HCT116 (cell line): Measurements from ENCODE around the gene KCNH5. TPM values are rescaled to one million over a fixed set of nuclear protein-coding genes. Genes with fewer than 3 reads are reported as not detected.

Source experiments
- ATAC-seq: fragments of 200-7000 bp; cut with Tn5 transposase; 2 replicates; pipeline ENCODE4 v1.9.1; 2020; ENCODE audit warnings: mild to moderate bottlenecking, moderate library complexity
- BruUV-seq: library from RNA; stranded (reverse); fragments of 400-500 nt; replicated peaks from 2 replicates; lab custom pipeline; 2021; lab: Mats Ljungman, UMichigan
- CTCF ChIA-PET: fragments of 300-600 bp; sonication (Branson Sonifier 250); formaldehyde crosslinking; loops from one replicate; lab custom pipeline; 2021; ENCODE audit warnings: antibody characterized with exemption; lab: Charles Lee
- POLR2A ChIA-PET: fragments of 300-600, 350-600 bp; sonication (Branson Sonifier 250); formaldehyde crosslinking; loops from one replicate; lab custom pipeline; 2021; ENCODE audit warnings: antibody characterized with exemption; lab: Charles Lee
- RAD21 ChIA-PET, 2 experiments: fragments of 300-600 bp; sonication (Branson Sonifier 250); formaldehyde crosslinking; loops; one replicate each; lab custom pipeline; 2023; ENCODE audit warnings: low total read pairs in 2 of 2; ENCODE audit not compliant: uncharacterized antibody in 2 of 2, unreplicated experiment in 2 of 2, low non-redundant PET in 1 of 2; lab: Charles Lee
- DNase-seq: peaks from one replicate; pipeline ENCODE4 v3.0.0-alpha.2; 2010; ENCODE audit warnings: low read depth, low spot score
- H2AFZ ChIP-seq: fragments of 200-600 bp; shearing (Covaris generic), sonication (generic); 2 replicates; pipeline ENCODE4 v1.6.1; 2017; ENCODE audit warnings: low read depth, mixed run types, mixed read lengths, antibody characterized with exemption, low read length; ENCODE audit not compliant: poor library complexity, severe bottlenecking
- H3K27ac ChIP-seq: 2 replicates; pipeline ENCODE4 v1.5.1; 2012; ENCODE audit warnings: low read depth, low read length
- H3K27me3 ChIP-seq: fragments of 200-600 bp; sonication (generic); 2 replicates; pipeline ENCODE4 v1.6.1; 2016; ENCODE audit warnings: mixed run types, low read length, mixed read lengths; ENCODE audit not compliant: insufficient read depth
- H3K36me3 ChIP-seq, 2 experiments: fragments of 200-500 bp in 1 of 2; fragments of 200-600 bp in 1 of 2; sonication (Bioruptor generic) in 1 of 2; sonication (generic) in 1 of 2; 2 replicates each; pipeline versions ENCODE4 v1.5.1 to v1.6.1; 2014 to 2016; ENCODE audit warnings: low read length in 2 of 2, inconsistent platforms in 1 of 2, mixed read lengths in 1 of 2, mixed run types in 1 of 2; ENCODE audit not compliant: insufficient read depth in 2 of 2, control insufficient read depth in 1 of 2
- H3K4me1 ChIP-seq, 2 experiments: fragments of 200-600 bp in 1 of 2; sonication (generic) in 1 of 2; 2 replicates each; pipeline versions ENCODE4 v1.5.1 to v1.6.1; 2012 to 2017; ENCODE audit warnings: low read length in 2 of 2, inconsistent platforms in 1 of 2, mild to moderate bottlenecking in 1 of 2, mixed read lengths in 1 of 2, mixed run types in 1 of 2, moderate library complexity in 1 of 2; ENCODE audit not compliant: insufficient read depth in 2 of 2, control insufficient read depth in 1 of 2
- H3K4me2 ChIP-seq: fragments of 200-600 bp; sonication (generic); 2 replicates; pipeline ENCODE4 v1.6.1; 2017; ENCODE audit warnings: mixed run types, low read length, mixed read lengths
- H3K4me3 ChIP-seq, 2 experiments: fragments of 200-600 bp in 1 of 2; sonication (generic) in 1 of 2; replicated peaks in 1 of 2; 2 replicates each; pipeline ENCODE4 v1.5.1; 2011 to 2016; ENCODE audit warnings: low read length in 2 of 2, control low read depth in 1 of 2, low read depth in 1 of 2, mild to moderate bottlenecking in 1 of 2, mixed read lengths in 1 of 2, mixed run types in 1 of 2
- H3K79me2 ChIP-seq: fragments of 200-600 bp; sonication (generic); 2 replicates; pipeline ENCODE4 v1.6.1; 2017; ENCODE audit warnings: mild to moderate bottlenecking, mixed run types, low read length, moderate library complexity, mixed read lengths; ENCODE audit not compliant: insufficient read depth
- H3K9ac ChIP-seq: fragments of 200-600 bp; sonication (generic); 2 replicates; pipeline ENCODE4 v1.6.1; 2016; ENCODE audit warnings: low read length, mixed read lengths
- H3K9me2 ChIP-seq: fragments of 200-600 bp; sonication (generic), shearing (Covaris generic); 2 replicates; pipeline ENCODE4 v1.6.1; 2017; ENCODE audit warnings: mixed run types, mild to moderate bottlenecking, moderate library complexity; ENCODE audit not compliant: insufficient read depth
- H3K9me3 ChIP-seq, 2 experiments: fragments of 200-500 bp in 1 of 2; fragments of 200-600 bp in 1 of 2; sonication (Bioruptor generic) in 1 of 2; sonication (generic) in 1 of 2; 2 replicates each; pipeline ENCODE4 v1.6.1; 2014 to 2017; ENCODE audit warnings: low read length in 2 of 2, mixed read lengths in 2 of 2, inconsistent platforms in 1 of 2, low read depth in 1 of 2, mild to moderate bottlenecking in 1 of 2, mixed run types in 1 of 2, moderate library complexity in 1 of 2; ENCODE audit not compliant: control insufficient read depth in 1 of 2, insufficient read depth in 1 of 2
- H4K20me1 ChIP-seq: fragments of 200-600 bp; sonication (generic), shearing (Covaris generic); 2 replicates; pipeline ENCODE4 v1.6.1; 2017; ENCODE audit warnings: mixed run types, mild to moderate bottlenecking, moderate library complexity; ENCODE audit not compliant: insufficient read depth
- ATF3 ChIP-seq: IDR thresholded peaks from 2 replicates; pipeline ENCODE4 v1.6.1; 2012
- CEBPB ChIP-seq: IDR thresholded peaks from 2 replicates; pipeline ENCODE4 v1.6.1; 2012; ENCODE audit warnings: low read depth
- EZH2 ChIP-seq: fragments of 200-600 bp; sonication (generic); IDR thresholded peaks from 2 replicates; pipeline ENCODE4 v1.6.1; 2017; ENCODE audit warnings: antibody characterized with exemption, mixed run types
- EZH2phosphoT487 ChIP-seq: fragments of 200-600 bp; IDR thresholded peaks from 2 replicates; pipeline ENCODE4 v1.6.1; 2018; ENCODE audit warnings: antibody characterized with exemption, borderline replicate concordance
- FOSL1 ChIP-seq: IDR thresholded peaks from 2 replicates; pipeline ENCODE4 v1.6.1; 2012; ENCODE audit warnings: low read depth
- JUND ChIP-seq: IDR thresholded peaks from 2 replicates; pipeline ENCODE4 v1.6.1; 2012
- POLR2A ChIP-seq: IDR thresholded peaks from 2 replicates; pipeline ENCODE4 v1.7.0; 2011; ENCODE audit warnings: borderline replicate concordance; ENCODE audit not compliant: insufficient read depth, insufficient read length; ENCODE audit errors: extremely low read depth
- POLR2AphosphoS5 ChIP-seq: IDR thresholded peaks from 2 replicates; pipeline ENCODE4 v1.6.1; 2011; ENCODE audit warnings: mild to moderate bottlenecking, low read depth, low read length, moderate library complexity
- RAD21 ChIP-seq: IDR thresholded peaks from 2 replicates; pipeline ENCODE4 v1.6.1; 2012; ENCODE audit warnings: low read depth, mild to moderate bottlenecking
- SIN3A ChIP-seq: IDR thresholded peaks from 2 replicates; pipeline ENCODE4 v1.6.1; 2012; ENCODE audit warnings: low read depth
- SP1 ChIP-seq: IDR thresholded peaks from 2 replicates; pipeline ENCODE4 v1.6.1; 2012; ENCODE audit warnings: low read depth
- SRF ChIP-seq: IDR thresholded peaks from 2 replicates; pipeline ENCODE4 v1.6.1; 2012; ENCODE audit warnings: low read depth
- YY1 ChIP-seq: IDR thresholded peaks from 2 replicates; pipeline ENCODE4 v1.6.1; 2011; ENCODE audit warnings: low read length, low read depth, moderate library complexity, mild to moderate bottlenecking; ENCODE audit not compliant: insufficient replicate concordance; ENCODE audit errors: extremely low read depth
- ZFX ChIP-seq: fragments of 450-650 bp; IDR thresholded peaks from 2 replicates; pipeline ENCODE4 v1.6.1; 2017
- ZNF274 ChIP-seq: fragments of 200-500 bp; sonication (Bioruptor generic); IDR thresholded peaks from 2 replicates; pipeline ENCODE4 v1.6.1; 2014; ENCODE audit warnings: mild to moderate bottlenecking, low read depth, low read length, inconsistent platforms
- intact Hi-C: fragments of 100-400 bp; cut with micrococcal nuclease; formaldehyde crosslinking; loops from 2 replicates; pipeline ENCODE4 v1.10.0; 2022
- total RNA-seq: library from RNA; stranded (reverse); gene quantifications from one replicate; pipeline ENCODE4 v1.2.1, GENCODE V29; 2021; ENCODE audit not compliant: unreplicated experiment
- TF ChIP-seq, protein P1 (sequence below): IDR thresholded peaks from 2 replicates; pipeline ENCODE4 v1.6.1; 2012; ENCODE audit warnings: low read depth

The KCNH5 gene
- total RNA-seq, 1 experiment from 2014 or later: not detected

DNA sequence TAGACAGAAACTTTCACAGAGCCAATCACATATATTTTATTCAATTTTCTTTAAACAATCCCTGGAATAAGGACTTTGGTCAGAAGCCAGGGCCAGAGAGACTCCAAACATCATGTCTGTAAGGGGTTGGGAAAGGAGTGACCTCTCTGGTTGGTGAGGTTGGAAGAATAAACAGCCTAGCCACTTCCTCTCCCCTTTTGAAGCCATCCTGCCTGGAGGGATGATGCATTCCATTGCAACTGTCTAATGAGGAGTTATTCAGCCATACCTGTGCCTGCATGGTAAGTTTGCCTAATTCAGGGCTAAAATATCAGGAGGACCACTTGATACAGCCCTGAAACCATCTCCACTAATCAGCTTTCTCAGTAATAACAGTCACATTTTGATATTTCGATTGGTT, 299.8 kb downstream of the KCNH5 start:
- no peak for DNase-seq
- intact Hi-C loops: no loop called here

More for the DNA sequence above, 299.8 kb downstream of the KCNH5 start:
- no peak for ATAC-seq
- no peak overlapping the region for H2AFZ ChIP-seq
- H3K9ac ChIP-seq: no peak overlapping the region
- H3K27ac ChIP-seq: no peak overlapping the region
- H3K27me3 ChIP-seq: no peaks in the 10 kb centered on the region
- H3K79me2 ChIP-seq: no peaks in the 10 kb centered on the region
- no peaks in the 10 kb centered on the region for H3K4me1 ChIP-seq
- no TSS peak for BruUV-seq
- no peaks in the 10 kb centered on the region for H4K20me1 ChIP-seq
- H3K9me2 ChIP-seq: no peaks in the 10 kb centered on the region
- RAD21 ChIA-PET: no interaction called here
- TF ChIP-seq, protein P1, sequence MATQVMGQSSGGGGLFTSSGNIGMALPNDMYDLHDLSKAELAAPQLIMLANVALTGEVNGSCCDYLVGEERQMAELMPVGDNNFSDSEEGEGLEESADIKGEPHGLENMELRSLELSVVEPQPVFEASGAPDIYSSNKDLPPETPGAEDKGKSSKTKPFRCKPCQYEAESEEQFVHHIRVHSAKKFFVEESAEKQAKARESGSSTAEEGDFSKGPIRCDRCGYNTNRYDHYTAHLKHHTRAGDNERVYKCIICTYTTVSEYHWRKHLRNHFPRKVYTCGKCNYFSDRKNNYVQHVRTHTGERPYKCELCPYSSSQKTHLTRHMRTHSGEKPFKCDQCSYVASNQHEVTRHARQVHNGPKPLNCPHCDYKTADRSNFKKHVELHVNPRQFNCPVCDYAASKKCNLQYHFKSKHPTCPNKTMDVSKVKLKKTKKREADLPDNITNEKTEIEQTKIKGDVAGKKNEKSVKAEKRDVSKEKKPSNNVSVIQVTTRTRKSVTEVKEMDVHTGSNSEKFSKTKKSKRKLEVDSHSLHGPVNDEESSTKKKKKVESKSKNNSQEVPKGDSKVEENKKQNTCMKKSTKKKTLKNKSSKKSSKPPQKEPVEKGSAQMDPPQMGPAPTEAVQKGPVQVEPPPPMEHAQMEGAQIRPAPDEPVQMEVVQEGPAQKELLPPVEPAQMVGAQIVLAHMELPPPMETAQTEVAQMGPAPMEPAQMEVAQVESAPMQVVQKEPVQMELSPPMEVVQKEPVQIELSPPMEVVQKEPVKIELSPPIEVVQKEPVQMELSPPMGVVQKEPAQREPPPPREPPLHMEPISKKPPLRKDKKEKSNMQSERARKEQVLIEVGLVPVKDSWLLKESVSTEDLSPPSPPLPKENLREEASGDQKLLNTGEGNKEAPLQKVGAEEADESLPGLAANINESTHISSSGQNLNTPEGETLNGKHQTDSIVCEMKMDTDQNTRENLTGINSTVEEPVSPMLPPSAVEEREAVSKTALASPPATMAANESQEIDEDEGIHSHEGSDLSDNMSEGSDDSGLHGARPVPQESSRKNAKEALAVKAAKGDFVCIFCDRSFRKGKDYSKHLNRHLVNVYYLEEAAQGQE: no peak
- TF ChIP-seq EZH2phosphoT487 (no peak), SIN3A (no peak), SP1 (no peak), POLR2A (no peak), ZFX (no peak), POLR2AphosphoS5 (no peak), CEBPB (no peak), FOSL1 (no peak), JUND (no peak), EZH2 (no peak), SRF (no peak), ZNF274 (no peak), ATF3 (no peak), RAD21 (no peak), YY1 (no peak)
- H3K9me3 ChIP-seq: peaks cover 12 to 16% of the 10 kb centered on the region in 2 experiments; a peak in 2 of 4 replicates
- POLR2A ChIA-PET: no interaction called here
- H3K4me2 ChIP-seq: no peak overlapping the region
- CTCF ChIA-PET: no interaction called here
- H3K36me3 ChIP-seq: no peaks in the 10 kb centered on the region
- H3K4me3 ChIP-seq: no peak overlapping the region
